IMR-90 (cell line): ENCODE measurements around the gene LUC7L3. TPM values are rescaled to one million over a fixed set of nuclear protein-coding genes. Genes with fewer than 3 reads are reported as not detected.

Experiments used
- ATAC-seq: fragments of 200-7000 bp; cut with Tn5 transposase; 2 replicates; pipeline ENCODE4 v1.9.1; 2020; ENCODE audit warnings: low read depth, mild to moderate bottlenecking, moderate library complexity
- BruUV-seq: library from RNA; stranded (reverse); fragments of 400-500 nt; replicated peaks from 2 replicates; lab custom pipeline; 2021; lab: Mats Ljungman, UMichigan
- CTCF ChIA-PET: fragments of 300-600 bp; formaldehyde crosslinking; extraction: SDS; loops from one replicate; lab custom pipeline; 2021; ENCODE audit warnings: antibody characterized with exemption; lab: Yijun Ruan, JAX
- POLR2A ChIA-PET: fragments of 300-600 bp; sonication (Branson Sonifier 250); formaldehyde crosslinking; loops from one replicate; lab custom pipeline; 2022; ENCODE audit warnings: antibody characterized with exemption; ENCODE audit not compliant: unreplicated experiment; lab: Charles Lee
- DNase-seq: peaks from one replicate; pipeline ENCODE4 v3.0.0; 2013
- H2AFZ ChIP-seq: replicated peaks from 2 replicates; pipeline ENCODE3; 2013; ENCODE audit warnings: low read length, mild to moderate bottlenecking; ENCODE audit not compliant: poor library complexity
- H2AK5ac ChIP-seq: 2 replicates; pipeline ENCODE4 v1.6.1; 2013; ENCODE audit warnings: low read depth, low read length, inconsistent platforms
- H2AK9ac ChIP-seq: replicated peaks from 2 replicates; pipeline ENCODE3; 2013; ENCODE audit warnings: mild to moderate bottlenecking, low read depth, low read length, moderate library complexity; ENCODE audit not compliant: poor library complexity
- H2BK120ac ChIP-seq: 2 replicates; pipeline ENCODE4 v1.6.1; 2013; ENCODE audit warnings: low read depth, low read length, inconsistent platforms
- H2BK15ac ChIP-seq: 3 replicates; pipeline ENCODE4 v1.6.1; 2013; ENCODE audit warnings: low read depth, low read length, inconsistent platforms
- H2BK20ac ChIP-seq: 2 replicates; pipeline ENCODE4 v1.6.1; 2013; ENCODE audit warnings: low read depth, mild to moderate bottlenecking, inconsistent platforms, low read length, moderate library complexity
- H2BK5ac ChIP-seq: 2 replicates; pipeline ENCODE4 v1.6.1; 2013; ENCODE audit warnings: mild to moderate bottlenecking, low read depth, low read length, inconsistent platforms; ENCODE audit not compliant: poor library complexity, severe bottlenecking
- H3K14ac ChIP-seq: replicated peaks from 2 replicates; pipeline ENCODE4 v1.6.1; 2013; ENCODE audit warnings: low read depth, low read length, inconsistent platforms
- H3K18ac ChIP-seq: 2 replicates; pipeline ENCODE4 v1.6.1; 2013; ENCODE audit warnings: low read depth, low read length, control low read depth
- H3K23ac ChIP-seq: 2 replicates; pipeline ENCODE4 v1.6.1; 2013; ENCODE audit warnings: low read depth, low read length, inconsistent platforms
- H3K27ac ChIP-seq: 2 replicates; pipeline ENCODE4 v1.5.1; 2013; ENCODE audit warnings: mild to moderate bottlenecking, control low read depth, low read length; ENCODE audit not compliant: insufficient read depth
- H3K27me3 ChIP-seq: 2 replicates; pipeline ENCODE4 v1.6.1; 2013; ENCODE audit warnings: low read length; ENCODE audit not compliant: control insufficient read depth, insufficient read depth
- H3K36me3 ChIP-seq: 2 replicates; pipeline ENCODE4 v1.6.1; 2013; ENCODE audit warnings: low read length, mixed read lengths; ENCODE audit not compliant: control insufficient read depth, insufficient read depth
- H3K4ac ChIP-seq: 2 replicates; pipeline ENCODE4 v1.6.1; 2013; ENCODE audit warnings: low read depth, low read length, inconsistent platforms
- H3K4me1 ChIP-seq: 2 replicates; pipeline ENCODE4 v1.6.1; 2013; ENCODE audit warnings: low read length, mixed read lengths; ENCODE audit not compliant: control insufficient read depth, insufficient read depth
- H3K4me2 ChIP-seq: 2 replicates; pipeline ENCODE4 v1.6.1; 2013; ENCODE audit warnings: low read depth, mild to moderate bottlenecking, control low read depth, low read length, moderate library complexity
- H3K4me3 ChIP-seq: 2 replicates; pipeline ENCODE4 v1.5.1; 2013; ENCODE audit warnings: low read depth, mild to moderate bottlenecking, control low read depth, low read length, moderate library complexity; ENCODE audit not compliant: insufficient read depth
- H3K56ac ChIP-seq: 2 replicates; pipeline ENCODE4 v1.6.1; 2013; ENCODE audit warnings: low read length, inconsistent platforms; ENCODE audit not compliant: insufficient read depth; ENCODE audit errors: extremely low read depth
- H3K79me1 ChIP-seq, 2 experiments: 2 replicates each; pipeline ENCODE4 v1.6.1; 2013; ENCODE audit warnings: low read length in 2 of 2, inconsistent platforms in 1 of 2, low read depth in 1 of 2
- H3K9ac ChIP-seq: 2 replicates; pipeline ENCODE4 v1.6.1; 2013; ENCODE audit warnings: low read depth, low read length, control low read depth
- H3K9me1 ChIP-seq: 2 replicates; pipeline ENCODE4 v1.6.1; 2013; ENCODE audit warnings: low read length, inconsistent platforms; ENCODE audit not compliant: insufficient read depth
- H3K9me3 ChIP-seq: 2 replicates; pipeline ENCODE4 v1.6.1; 2013; ENCODE audit warnings: low read length; ENCODE audit not compliant: control insufficient read depth, insufficient read depth
- H4K20me1 ChIP-seq: 2 replicates; pipeline ENCODE4 v1.6.1; 2013; ENCODE audit warnings: low read length, inconsistent platforms; ENCODE audit not compliant: insufficient read depth
- H4K5ac ChIP-seq: 2 replicates; pipeline ENCODE4 v1.6.1; 2013; ENCODE audit warnings: mild to moderate bottlenecking, low read depth, low read length, control low read depth
- H4K8ac ChIP-seq, 2 experiments: 2 replicates each; pipeline ENCODE4 v1.6.1; 2013; ENCODE audit warnings: low read depth in 2 of 2, low read length in 2 of 2, control low read depth in 1 of 2, inconsistent platforms in 1 of 2
- H4K91ac ChIP-seq: 2 replicates; pipeline ENCODE4 v1.6.1; 2013; ENCODE audit warnings: low read depth, low read length, inconsistent platforms; ENCODE audit not compliant: insufficient read depth
- BHLHE40 ChIP-seq: fragments of 150-350 bp; IDR thresholded peaks from 2 replicates; pipeline ENCODE4 v1.6.1; 2016; ENCODE audit warnings: mild to moderate bottlenecking, low read depth, low read length
- CEBPB ChIP-seq: IDR thresholded peaks from 2 replicates; pipeline ENCODE4 v1.6.1; 2012; ENCODE audit warnings: low read depth, low read length, improper control_type of control experiment
- CTCF ChIP-seq: conservative IDR thresholded peaks from 2 replicates; pipeline ENCODE4 v1.5.1; 2012; ENCODE audit warnings: mild to moderate bottlenecking, low read depth, low read length, improper control_type of control experiment
- ELK1 ChIP-seq: fragments of 150-350 bp; IDR thresholded peaks from 2 replicates; pipeline ENCODE4 v1.6.1; 2016; ENCODE audit warnings: low read depth, mild to moderate bottlenecking, low read length, moderate library complexity, borderline replicate concordance
- FOS ChIP-seq: fragments of 150-350 bp; IDR thresholded peaks from 2 replicates; pipeline ENCODE4 v1.6.1; 2016; ENCODE audit warnings: low read depth, low read length
- MAZ ChIP-seq: IDR thresholded peaks from 2 replicates; pipeline ENCODE4 v1.6.1; 2012; ENCODE audit warnings: low read depth, mild to moderate bottlenecking, low read length, improper control_type of control experiment, moderate library complexity, borderline replicate concordance
- RAD21 ChIP-seq: IDR thresholded peaks from 2 replicates; pipeline ENCODE4 v1.6.1; 2012; ENCODE audit warnings: low read length, improper control_type of control experiment
- USF2 ChIP-seq: fragments of 150-350 bp; IDR thresholded peaks from 2 replicates; pipeline ENCODE4 v1.6.1; 2017; ENCODE audit warnings: mild to moderate bottlenecking, antibody characterized with exemption, low read length, low read depth
- WGBS, 2 experiments: methylation state at CpG; one replicate each; pipeline versions ENCODE4 v1.1.5 to v1.1.7; 2013; ENCODE audit warnings: missing lambda C conversion rate in 2 of 2; ENCODE audit not compliant: insufficient read length in 1 of 2; ENCODE audit errors: extremely low coverage in 2 of 2; 5-methylcytosine and 5-hydroxymethylcytosine counted together
- dilution Hi-C: fragments of 300-500 bp; cut with HindIII; formaldehyde crosslinking; loops from one replicate; pipeline ENCODE4 v1.14.3; 2018; ENCODE audit warnings: low sequenced_read_pairs; ENCODE audit not compliant: unreplicated experiment
- in situ Hi-C: fragments of 300-500 bp; cut with MboI; formaldehyde crosslinking; loops from 3 replicates; pipeline ENCODE4 v1.14.3; 2019; ENCODE audit warnings: low sequenced_read_pairs, inconsistent platforms, mixed read lengths
- intact Hi-C: fragments of 100-400 bp; cut with micrococcal nuclease; formaldehyde crosslinking; loops from 2 replicates; pipeline ENCODE4 v1.10.0; 2022
- polyA plus RNA-seq, 3 experiments: library from polyadenylated mRNA; depleted of rRNA; stranded (reverse); fragments of >200 nt; gene quantifications; 2 replicates each; pipeline ENCODE4 v1.2.3, GENCODE V29; 2012; ENCODE audit warnings: low replicate concordance in 1 of 3
- total RNA-seq: library from RNA; depleted of rRNA; stranded (reverse); fragments of >200 nt; gene quantifications from 2 replicates; pipeline ENCODE4 v1.2.3, GENCODE V29; 2012

The LUC7L3 gene
- total and polyA plus RNA-seq, 2 of the 4 experiments (the other 2 are of a cell fraction), result 17.7 to 44.7 TPM

GRCh38 chr17:50689956-50690886, 29.2 kb upstream of the LUC7L3 start:
- H3K4me2 ChIP-seq, result no peak overlapping the region
- dilution Hi-C loops, result no loop called here
- POLR2A ChIA-PET, result no interaction called here

More at GRCh38 chr17:50689956-50690886, 29.2 kb upstream of the LUC7L3 start:
- no peak overlapping the region for H2BK5ac ChIP-seq
- CTCF ChIA-PET, result no interaction called here
- no peak overlapping the region for H3K27ac ChIP-seq
- peak overlapping the region; percentile 63 for H3K4ac ChIP-seq
- intact Hi-C loops (no loop called here), in situ Hi-C loops (loop anchor here (5.0 to 10.0 kb wide), 2 partner anchors 143 to 205 kb away; partner anchors contain the start of gene SPATA20)
- no peak overlapping the region for H2BK15ac ChIP-seq
- peak overlapping the region; percentile 44; the same call in 1 of the 2 replicates for H2BK120ac ChIP-seq
- H3K79me1 ChIP-seq, result peaks cover 0 to 20% of the 10 kb centered on the region in 2 experiments; a peak in 2 of 4 replicates
- no peak overlapping the region for H4K5ac ChIP-seq
- TF ChIP-seq FOS (no peak), ELK1 (no peak), CTCF (no peak), CEBPB (no peak), USF2 (no peak), RAD21 (no peak), BHLHE40 (no peak), MAZ (no peak)
- peak overlapping the region; percentile 50 for H4K91ac ChIP-seq
- H3K56ac ChIP-seq, result no peak overlapping the region
- H4K8ac ChIP-seq, result no peak overlapping the region; a peak in 1 of 4 replicates
- H2AFZ ChIP-seq, result no peak overlapping the region
- H3K27me3 ChIP-seq, result no peaks in the 10 kb centered on the region
- H3K4me1 ChIP-seq, result peaks cover 52% of the 10 kb centered on the region
- no peaks in the 10 kb centered on the region for H4K20me1 ChIP-seq
- no peak overlapping the region for H3K4me3 ChIP-seq
- H2AK9ac ChIP-seq, result peak overlapping the region; percentile 39
- H2BK20ac ChIP-seq, result peak overlapping the region; percentile 14; the same call in 1 of the 2 replicates
- no peaks in the 10 kb centered on the region for H3K9me3 ChIP-seq
- peak overlapping the region; percentile 75 for H2AK5ac ChIP-seq
- no peak for ATAC-seq
- BruUV-seq, result no TSS peak
- peak overlapping the region; percentile 70; the same call in 1 of the 2 replicates for H3K14ac ChIP-seq
- no peak overlapping the region for H3K9ac ChIP-seq
- H3K36me3 ChIP-seq, result peaks cover 3% of the 10 kb centered on the region; the same call in 1 of the 2 replicates
- H3K23ac ChIP-seq, result peak overlapping the region; percentile 35; the same call in 1 of the 2 replicates
- 43% methylated on average over 6 of the region's 19 CpGs; no CpG with 5 or more reads in 1 of the 2 experiments for WGBS, 2 experiments
- no peak for DNase-seq
- H3K9me1 ChIP-seq, result peaks cover 31% of the 10 kb centered on the region
- no peak overlapping the region; the same call in 1 of the 2 replicates for H3K18ac ChIP-seq
